ENCODE results near the gene ANO3.

DNA sequence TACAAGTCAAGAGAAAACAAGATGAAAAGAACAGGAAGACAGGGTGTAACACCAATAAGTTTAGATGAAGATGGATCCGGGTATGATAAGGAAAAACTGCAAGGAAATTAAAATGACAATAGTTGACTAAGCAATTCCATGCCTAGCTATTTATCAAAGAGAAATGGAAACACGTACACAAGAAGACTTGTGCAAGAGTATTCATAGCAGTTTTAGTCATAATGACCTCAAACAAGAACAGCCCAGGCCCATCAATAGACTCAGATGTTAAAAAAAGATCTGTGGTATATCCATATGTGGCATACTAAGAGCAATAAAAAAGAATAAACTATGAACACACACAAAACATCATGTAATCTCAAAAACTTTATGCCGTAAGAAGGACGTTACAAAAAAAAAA lies 356.8 kb downstream of the ANO3 start:
- no peak for TF ChIP-seq POLR2A (IDR thresholded peaks at IDR 0.05; ENCODE audit: low read depth, low read length)
- no peak for TF ChIP-seq POLR2AphosphoS5 (IDR thresholded peaks at IDR 0.05; ENCODE audit: low read depth, low read length)

Measured in GM12892 (cell line).